Activated CD4-positive, CD25-positive, alpha-beta regulatory T cell (primary cell): ENCODE measurements around the gene CREB5.

Source experiments
- DNase-seq, 4 experiments: peaks; one replicate each; lab custom pipeline; 2025; lab: John Stamatoyannopoulos, UW

The CREB5 gene

DNA sequence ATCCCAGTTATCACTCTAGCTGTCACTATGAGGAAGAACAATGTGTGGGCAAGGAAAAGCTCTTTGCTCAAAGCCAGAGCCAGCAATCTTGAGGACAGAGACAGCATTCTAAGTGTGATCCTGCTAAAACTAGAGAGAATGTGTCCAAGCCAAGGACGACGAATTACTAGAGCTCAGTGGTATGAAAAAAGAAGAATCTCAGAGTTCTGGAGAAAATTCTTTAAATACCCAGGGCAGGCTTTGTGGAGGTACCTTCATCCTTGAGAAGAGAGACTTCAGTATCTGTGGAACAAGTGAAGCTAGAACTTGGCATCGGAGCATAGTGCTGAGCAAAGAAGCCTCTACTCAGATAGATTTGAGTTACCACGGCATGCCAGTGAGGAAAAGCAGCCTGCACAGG is 336.0 kb downstream of the CREB5 start:
- DNase-seq: no peak

DNA sequence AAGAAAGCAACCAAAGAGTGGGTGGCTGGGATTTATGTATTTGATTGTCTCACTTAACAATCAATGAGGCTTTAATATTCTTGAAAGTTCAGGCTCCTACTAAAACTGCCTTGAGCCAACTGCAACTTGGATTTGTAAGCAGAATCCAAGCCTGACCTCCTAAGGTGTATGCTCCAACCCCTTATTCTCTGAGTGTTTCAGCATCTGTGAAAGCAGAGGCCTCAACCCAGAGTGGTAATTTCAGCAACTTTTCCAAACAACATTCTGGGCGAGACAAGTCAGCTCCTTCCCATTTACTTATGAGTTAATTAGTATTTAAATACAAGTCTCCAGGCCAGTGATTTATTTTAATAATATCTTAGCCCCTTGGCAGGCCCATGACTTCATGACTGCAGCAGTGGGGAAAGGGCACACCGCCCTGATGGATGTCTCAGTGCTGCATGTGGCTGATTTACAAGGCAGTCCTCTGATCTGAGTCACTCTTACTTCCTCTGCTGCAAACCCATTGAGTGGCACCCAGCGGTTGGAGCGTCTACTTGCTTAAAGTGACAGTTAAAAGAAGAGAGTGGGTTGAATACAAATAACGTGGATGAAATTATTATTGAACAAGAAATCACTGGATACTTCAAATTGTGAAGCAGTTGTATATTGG is 336.7 kb downstream of the CREB5 start:
- no peak for DNase-seq

- DNase-seq: no peak
These were observed 337.3 kb downstream of the CREB5 start for GRCh38 chr7:28749638-28750037.

- DNase-seq: no peak
These were observed 338.7 kb downstream of the CREB5 start for GRCh38 chr7:28750981-28751380.

- DNase-seq: no peak
These were observed 341.3 kb downstream of the CREB5 start for GRCh38 chr7:28753613-28754012.

GRCh38 chr7:28754027-28754426 is 341.7 kb downstream of the CREB5 start:
- no peak for DNase-seq

- no peak for DNase-seq
These were observed 342.1 kb downstream of the CREB5 start for GRCh38 chr7:28754447-28754846.

- DNase-seq: no peak
These were observed 342.9 kb downstream of the CREB5 start for GRCh38 chr7:28755255-28755654.

DNA sequence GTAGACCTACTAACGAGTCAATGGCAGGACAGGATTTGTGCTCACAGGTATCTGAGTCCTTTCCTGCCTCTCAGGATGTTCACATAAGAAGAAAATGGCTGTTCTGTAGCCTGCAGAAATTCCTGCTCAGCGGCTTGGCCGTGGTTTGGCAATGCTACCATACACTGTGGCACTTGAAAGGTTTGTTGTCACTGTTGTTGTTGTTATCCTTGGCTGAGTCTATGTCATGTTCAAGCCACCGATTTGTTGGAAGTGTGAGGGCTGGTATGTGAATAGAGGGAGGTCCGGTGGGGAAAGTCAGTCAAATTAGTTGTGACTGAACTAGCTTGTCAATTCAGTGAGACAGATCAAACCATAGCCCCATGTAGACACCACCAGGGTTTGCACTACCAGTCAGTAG is 345.9 kb downstream of the CREB5 start:
- DNase-seq: no peak

DNA sequence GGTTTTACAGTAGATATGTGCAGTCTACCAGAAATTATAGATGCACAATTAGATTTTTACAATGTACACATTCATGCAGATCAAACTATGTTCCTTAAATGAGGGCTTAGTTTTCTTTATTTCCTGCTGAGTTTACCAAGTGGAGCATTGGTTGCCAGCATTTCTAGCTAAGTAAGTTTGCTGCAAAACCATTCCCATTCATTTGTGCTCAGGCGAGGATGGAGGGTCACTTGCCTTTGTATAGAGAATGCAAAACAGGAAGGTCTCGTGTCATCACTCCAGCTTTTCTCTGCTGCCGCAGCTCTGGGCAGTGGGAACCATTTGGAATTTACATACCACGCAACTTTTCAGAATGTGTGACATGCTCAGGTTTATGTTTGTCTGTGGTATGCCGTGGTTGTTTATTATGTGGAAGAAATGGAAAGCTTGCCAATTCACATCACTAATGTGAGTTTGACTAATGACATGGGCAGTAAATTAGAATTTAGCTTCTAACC is 347.2 kb downstream of the CREB5 start:
- DNase-seq: no peak

GRCh38 chr7:28761505-28761904 is 349.2 kb downstream of the CREB5 start:
- no peak for DNase-seq

DNA sequence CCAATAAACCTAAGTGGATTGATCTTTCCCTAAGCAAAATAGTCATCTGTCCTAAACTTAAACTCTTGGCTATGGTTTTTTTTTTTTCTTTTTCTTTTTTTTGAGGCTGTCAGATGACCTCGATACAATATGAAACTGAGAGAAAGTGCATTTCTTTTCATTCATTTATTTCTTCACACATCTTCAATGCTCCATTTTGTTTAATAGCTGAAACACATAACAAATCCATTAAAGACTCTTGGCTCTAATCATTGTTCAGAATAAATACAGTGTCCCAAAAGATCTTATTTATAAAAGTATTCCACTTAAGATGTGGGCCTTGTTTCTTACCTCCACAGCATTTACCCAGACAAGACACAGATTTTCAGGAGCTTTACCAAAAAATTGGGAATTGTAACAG is 350.3 kb downstream of the CREB5 start:
- no peak for DNase-seq

DNA sequence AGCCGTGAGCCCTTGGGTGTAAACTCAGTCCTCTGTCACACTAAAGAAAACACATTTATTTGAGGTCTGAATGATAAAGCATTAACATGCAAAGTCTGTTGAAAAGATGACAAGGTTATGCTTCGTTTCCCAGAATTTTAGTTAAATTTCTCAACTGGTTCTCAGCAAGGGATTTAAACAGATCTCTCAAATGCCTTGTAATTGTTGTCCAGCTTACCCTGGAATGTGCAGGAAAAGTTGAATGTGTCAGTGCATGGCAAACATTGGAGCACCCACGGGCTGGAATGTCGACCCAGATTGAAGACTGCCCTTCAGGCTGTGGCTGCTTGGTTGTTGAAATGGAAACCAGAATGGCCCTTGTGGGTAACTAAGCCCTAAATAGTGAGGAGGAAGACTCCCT is 354.0 kb downstream of the CREB5 start:
- DNase-seq: no peak

DNA sequence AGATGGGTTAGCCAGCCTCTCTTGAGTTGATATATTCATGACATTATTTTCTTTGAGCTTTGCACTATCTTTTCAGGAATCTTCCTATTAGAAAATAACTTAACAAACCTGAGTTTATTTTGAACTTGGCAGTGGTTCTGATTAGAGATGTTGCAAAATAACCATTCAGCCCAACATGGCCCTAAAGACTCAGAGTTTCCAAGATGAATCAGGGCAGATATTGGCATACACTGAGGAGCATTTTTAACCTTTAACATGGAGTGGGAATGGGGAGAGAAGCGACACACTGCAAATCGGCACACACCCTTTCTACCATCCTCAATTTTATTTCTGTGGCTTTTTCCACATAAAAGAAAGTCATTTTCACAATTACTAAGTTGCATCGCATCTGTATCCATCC is 355.0 kb downstream of the CREB5 start:
- no peak for DNase-seq

GRCh38 chr7:28768577-28769147 is 356.3 kb downstream of the CREB5 start:
- DNase-seq: no peak

DNA sequence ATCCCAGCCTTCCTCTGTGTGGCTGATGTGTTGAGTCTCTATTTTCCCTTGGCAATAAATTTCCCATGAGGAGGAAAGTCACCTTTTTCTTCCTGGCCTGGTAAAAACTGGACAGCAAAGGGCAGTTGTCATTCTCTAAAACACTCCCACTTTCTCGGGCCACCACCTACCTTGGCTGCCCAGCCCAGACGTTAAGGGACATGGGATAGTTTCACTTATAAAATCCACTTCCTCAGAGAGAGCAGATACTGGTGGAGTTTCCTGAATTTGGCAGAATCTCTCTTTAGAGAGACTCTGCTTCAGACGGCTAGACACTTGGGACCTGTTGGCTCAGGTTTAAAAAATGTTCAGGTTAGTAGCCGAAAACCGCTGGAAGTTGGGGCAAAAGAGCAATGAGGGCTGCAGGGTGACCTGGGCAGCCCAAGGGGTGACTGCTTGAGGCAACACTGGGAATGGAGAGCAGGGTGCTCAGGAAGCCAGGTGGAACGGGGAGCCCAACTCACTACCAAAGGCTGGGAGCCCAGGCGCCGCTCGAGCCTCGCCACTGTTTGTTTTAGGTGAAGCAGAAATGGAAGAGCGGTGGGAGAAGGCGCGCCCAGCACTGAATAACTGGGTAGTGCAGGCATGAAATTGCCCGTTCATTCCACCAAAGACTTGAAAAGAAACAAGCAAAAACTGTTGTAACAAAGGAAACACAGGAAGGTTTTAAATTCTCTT is 359.7 kb downstream of the CREB5 start:
- DNase-seq: no peak

- no peak for DNase-seq
These were observed 361.3 kb downstream of the CREB5 start for GRCh38 chr7:28773423-28774145.

- no peak for DNase-seq
These were observed 362.1 kb downstream of the CREB5 start for GRCh38 chr7:28774261-28774988.

DNA sequence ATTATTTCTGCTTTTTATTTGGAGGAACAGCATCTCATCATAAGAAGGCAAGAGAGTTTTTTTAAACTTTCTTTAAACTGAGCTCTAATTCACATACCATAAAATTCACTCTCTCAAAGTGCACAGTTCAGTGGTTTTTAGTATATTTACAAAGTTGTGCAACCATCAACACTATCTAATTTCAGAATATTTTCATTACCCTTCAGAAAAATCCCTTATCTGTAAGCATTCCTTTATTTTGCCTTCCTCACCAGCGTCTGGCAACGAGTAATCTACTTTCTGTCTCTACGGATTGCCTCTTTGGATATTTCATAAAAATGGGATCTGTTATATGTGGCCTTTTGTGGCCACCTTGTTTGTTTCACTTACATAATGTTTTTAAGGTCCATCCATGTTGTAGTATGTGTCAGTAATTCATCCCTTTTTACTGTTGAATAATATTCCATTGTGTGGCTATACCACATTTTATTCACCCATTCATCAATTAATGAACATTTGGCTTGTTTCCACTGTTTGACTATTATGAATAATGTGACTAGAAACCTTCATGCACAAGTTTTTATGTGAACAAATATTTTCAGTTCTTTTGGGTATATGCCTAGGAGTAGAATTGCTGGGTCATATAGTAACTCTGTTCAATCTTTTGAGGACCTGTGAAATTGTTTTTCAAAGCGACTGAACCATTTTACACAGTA is 364.3 kb downstream of the CREB5 start:
- DNase-seq: no peak

GRCh38 chr7:28778786-28779185 is 366.5 kb downstream of the CREB5 start:
- no peak for DNase-seq

DNA sequence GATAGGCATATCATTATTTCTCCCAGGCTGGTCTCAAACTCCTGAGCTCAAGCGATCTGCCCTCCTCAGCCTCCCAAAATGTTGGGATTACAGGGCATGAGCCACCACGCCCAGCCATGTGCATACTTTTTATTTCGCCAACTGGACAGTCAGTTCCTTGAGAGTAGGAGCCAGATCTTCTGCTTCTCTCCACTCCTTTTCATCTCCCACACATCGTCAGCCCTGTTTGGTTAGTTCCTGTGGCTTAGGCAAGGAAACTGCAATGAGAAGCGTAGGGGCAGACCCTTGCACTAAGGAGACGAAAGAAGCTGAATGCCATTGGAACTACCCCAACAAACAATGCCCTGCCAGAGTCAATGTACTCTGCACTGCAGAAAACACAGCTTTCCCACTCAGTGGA is 367.6 kb downstream of the CREB5 start:
- DNase-seq: no peak
